Prostate gland (tissue), 2 donors: ENCODE data around the gene MT1G. TPM values are rescaled to one million over a fixed set of nuclear protein-coding genes. Genes with fewer than 3 reads are reported as not detected.

Source experiments
- DNase-seq: peaks from one replicate; pipeline ENCODE4 v3.0.0-alpha.2; 2019; ENCODE audit warnings: low spot score
- H3K27ac ChIP-seq, 2 donors: fragments of 200-600 bp; sonication (generic); 2 replicates each; pipeline ENCODE4 v1.5.1; 2017 to 2019
- H3K27me3 ChIP-seq: fragments of 200-600 bp; sonication (generic); replicated peaks from 2 replicates; pipeline ENCODE4 v1.5.1; 2019; ENCODE audit not compliant: insufficient read depth
- H3K36me3 ChIP-seq, 2 donors: fragments of 200-600 bp; sonication (generic); 1 replicate in 1 of 2; 2 replicates in 1 of 2; pipeline versions ENCODE4 v1.5.1 to v1.8.1; 2017 to 2019
- H3K4me1 ChIP-seq: fragments of 200-600 bp; sonication (generic); replicated peaks from 2 replicates; pipeline ENCODE4 v1.5.1; 2019
- H3K4me3 ChIP-seq, 2 donors: fragments of 200-600 bp; sonication (generic); 2 replicates each; pipeline ENCODE4 v1.5.1; 2017 to 2019
- H3K9me3 ChIP-seq: fragments of 200-600 bp; sonication (generic); 2 replicates; pipeline ENCODE4 v1.5.1; 2017
- POLR2A ChIP-seq: fragments of 450-650 bp; IDR thresholded peaks from one replicate; pipeline ENCODE4 v1.6.1; 2016; ENCODE audit warnings: antibody characterized with exemption, mild to moderate bottlenecking
- POLR2AphosphoS5 ChIP-seq: sonication (generic); formaldehyde crosslinking; IDR thresholded peaks from one replicate; pipeline ENCODE4 v1.6.1; 2017; ENCODE audit warnings: antibody characterized with exemption
- WGBS: methylation state at CpG from one replicate; pipeline ENCODE4 v1.1.5; 2018; 5-methylcytosine and 5-hydroxymethylcytosine counted together
- intact Hi-C: fragments of 100-400 bp; cut with DNase I; formaldehyde crosslinking; loops from one replicate; pipeline ENCODE4 v1.14.2; 2022
- total RNA-seq, 2 donors: library from RNA; depleted of rRNA; stranded (reverse); fragments of >200 nt; gene quantifications; one replicate each; pipeline ENCODE4 v1.1.0, GENCODE V29; 2016
- TF ChIP-seq, protein P1 (sequence below), 4 experiments: fragments of 200-600 bp in 2 of 4; fragments of 450-650 bp in 2 of 4; sonication (generic) in 2 of 4; IDR thresholded peaks; 1 replicate in 3 of 4; 2 replicates in 1 of 4; pipeline ENCODE4 v1.5.1; 2016 to 2019; ENCODE audit warnings: antibody characterized with exemption in 4 of 4, mild to moderate bottlenecking in 2 of 4, moderate library complexity in 2 of 4

Gene MT1G
- total RNA-seq, 2 donors from 2014 or later, result 189 to 745 TPM

DNA sequence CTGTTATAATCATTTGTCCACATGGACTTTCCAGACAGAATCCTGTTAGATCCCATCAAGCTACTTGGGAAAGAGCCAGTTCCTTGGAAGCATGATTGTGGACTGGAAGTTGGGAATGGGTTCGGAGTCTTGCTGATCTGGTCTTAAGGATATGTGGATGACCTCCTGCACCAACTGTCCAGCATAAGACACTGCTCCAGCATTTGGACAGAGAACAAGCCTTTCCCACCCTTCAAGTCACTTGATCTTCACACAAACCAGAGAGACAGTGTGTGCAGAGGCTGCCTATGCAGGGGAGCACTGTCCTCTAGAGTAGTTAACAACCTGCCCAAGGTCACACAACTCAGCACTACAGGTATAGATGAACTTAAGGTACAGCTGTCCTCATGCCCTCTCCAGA is 22.0 kb downstream of the MT1G start:
- Histone ChIP-seq H3K9me3 (no peaks in the 10 kb centered on the region), H3K27me3 (no peaks in the 10 kb centered on the region), H3K4me3 (no peak overlapping the region), H3K27ac (no peak overlapping the region), H3K36me3 (no peaks in the 10 kb centered on the region), H3K4me1 (peaks cover 4% of the 10 kb centered on the region)
- WGBS, result 0% methylated on average over 1 of the region's 1 CpG
- intact Hi-C loops, result no loop called here
- TF ChIP-seq POLR2A (no peak), POLR2AphosphoS5 (no peak)
- TF ChIP-seq, protein P1, sequence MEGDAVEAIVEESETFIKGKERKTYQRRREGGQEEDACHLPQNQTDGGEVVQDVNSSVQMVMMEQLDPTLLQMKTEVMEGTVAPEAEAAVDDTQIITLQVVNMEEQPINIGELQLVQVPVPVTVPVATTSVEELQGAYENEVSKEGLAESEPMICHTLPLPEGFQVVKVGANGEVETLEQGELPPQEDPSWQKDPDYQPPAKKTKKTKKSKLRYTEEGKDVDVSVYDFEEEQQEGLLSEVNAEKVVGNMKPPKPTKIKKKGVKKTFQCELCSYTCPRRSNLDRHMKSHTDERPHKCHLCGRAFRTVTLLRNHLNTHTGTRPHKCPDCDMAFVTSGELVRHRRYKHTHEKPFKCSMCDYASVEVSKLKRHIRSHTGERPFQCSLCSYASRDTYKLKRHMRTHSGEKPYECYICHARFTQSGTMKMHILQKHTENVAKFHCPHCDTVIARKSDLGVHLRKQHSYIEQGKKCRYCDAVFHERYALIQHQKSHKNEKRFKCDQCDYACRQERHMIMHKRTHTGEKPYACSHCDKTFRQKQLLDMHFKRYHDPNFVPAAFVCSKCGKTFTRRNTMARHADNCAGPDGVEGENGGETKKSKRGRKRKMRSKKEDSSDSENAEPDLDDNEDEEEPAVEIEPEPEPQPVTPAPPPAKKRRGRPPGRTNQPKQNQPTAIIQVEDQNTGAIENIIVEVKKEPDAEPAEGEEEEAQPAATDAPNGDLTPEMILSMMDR (IDR thresholded peaks at IDR 0.05), result no peak
- no peak for DNase-seq

DNA sequence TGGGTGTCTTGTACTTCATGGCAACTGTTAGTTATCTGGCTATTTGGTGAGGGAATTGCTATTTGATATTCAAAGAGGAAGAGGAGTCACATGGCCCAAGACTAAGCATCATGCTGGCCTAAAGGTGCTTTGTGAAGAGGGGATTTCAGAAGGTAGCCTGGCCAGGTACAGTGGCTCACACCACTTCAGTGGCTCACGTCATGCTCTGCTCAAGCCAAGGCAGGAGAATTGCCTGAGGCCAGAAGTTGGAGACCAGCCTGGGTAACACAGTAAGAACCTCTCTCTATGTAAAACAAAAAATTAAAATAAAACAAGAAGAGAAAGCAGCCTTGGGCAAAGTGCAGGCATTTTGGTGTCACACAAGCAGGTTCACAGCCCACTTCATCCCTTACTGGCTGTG is 22.6 kb downstream of the MT1G start:
- Histone ChIP-seq H3K9me3 (no peaks in the 10 kb centered on the region), H3K27me3 (no peaks in the 10 kb centered on the region), H3K27ac (no peak overlapping the region), H3K4me1 (peaks cover 4% of the 10 kb centered on the region), H3K36me3 (no peaks in the 10 kb centered on the region), H3K4me3 (no peak overlapping the region)
- no peak for DNase-seq
- intact Hi-C loops, result no loop called here
- TF ChIP-seq, protein P1 (IDR thresholded peaks at IDR 0.05), result no peak
- WGBS, result 76% methylated on average over 1 of the region's 1 CpG

DNA sequence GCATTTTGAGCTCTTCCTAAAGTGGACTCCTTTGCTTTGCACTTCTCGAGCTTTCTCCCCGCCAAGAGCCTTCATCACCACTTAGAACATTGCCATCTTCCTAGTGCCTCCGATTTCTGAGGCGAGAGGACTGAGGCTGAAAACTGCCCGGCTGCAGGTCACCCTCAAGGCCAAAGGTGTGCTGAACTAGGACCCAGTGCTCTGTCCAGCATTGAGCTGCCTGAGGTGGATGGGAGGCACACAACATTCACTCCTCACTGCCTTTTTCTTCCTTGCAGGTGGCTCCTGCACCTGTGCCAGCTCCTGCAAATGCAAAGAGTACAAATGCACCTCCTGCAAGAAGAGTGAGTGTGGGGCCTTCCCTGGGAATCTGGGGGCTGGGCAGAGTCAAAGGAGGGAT is 24.0 kb downstream of the MT1G start:
- intact Hi-C loops, result no loop called here

DNA sequence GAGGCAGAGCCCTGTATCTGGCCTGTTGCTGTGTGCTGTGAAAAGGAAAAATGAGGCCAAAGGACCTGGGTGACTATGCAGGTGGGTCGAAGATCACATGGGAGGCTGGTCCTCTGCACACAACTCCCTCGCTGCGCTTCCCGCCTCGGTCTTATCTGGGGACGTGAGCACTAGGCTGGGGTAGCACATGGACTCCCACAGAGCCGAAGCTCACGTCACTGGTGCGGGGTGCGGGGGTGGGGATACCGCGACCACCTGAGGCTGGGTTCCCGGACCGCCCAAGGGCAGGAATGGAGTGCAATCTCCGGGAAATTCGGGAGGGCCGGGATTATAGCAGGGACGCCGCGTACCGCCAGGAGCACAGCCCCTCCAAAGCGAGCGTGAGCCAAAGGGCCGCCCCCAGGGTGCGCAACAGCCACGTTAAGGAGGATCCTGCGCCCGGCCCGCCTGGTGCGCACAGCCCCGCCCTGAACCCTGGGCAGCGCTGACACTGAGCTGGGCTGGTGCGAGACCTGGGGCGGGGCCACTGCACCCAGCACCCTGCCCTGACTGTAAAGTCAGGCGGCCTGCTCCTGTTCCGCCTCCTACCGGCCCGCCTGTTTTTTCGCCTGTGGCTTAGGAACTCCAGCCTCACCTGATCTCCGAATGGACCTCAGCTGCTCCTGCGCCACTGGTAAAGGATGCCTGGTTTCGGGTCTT is 24.6 kb downstream of the MT1G start:
- no peaks in the 10 kb centered on the region for H3K27me3 ChIP-seq
- intact Hi-C loops, result no loop called here
- TF ChIP-seq POLR2AphosphoS5, result peak; percentile 45
- TF ChIP-seq POLR2A, result no peak
- TF ChIP-seq, protein P1 (IDR thresholded peaks at IDR 0.05), result peak in 3 of 4 experiments; percentile 37 to 70 (median 51)
- H3K4me3 ChIP-seq, result peak overlapping the region; percentile 4 to 19
- H3K4me1 ChIP-seq, result peaks cover 4% of the 10 kb centered on the region
- no peaks in the 10 kb centered on the region for H3K9me3 ChIP-seq
- DNase-seq, result peak; percentile 55
- no peak overlapping the region for H3K27ac ChIP-seq
- no peaks in the 10 kb centered on the region for H3K36me3 ChIP-seq
- WGBS, result 6% methylated on average over 42 of the region's 42 CpGs

More for the DNA sequence above, 24.0 kb downstream of the MT1G start:
- Histone ChIP-seq H3K9me3 (no peaks in the 10 kb centered on the region), H3K4me3 (peak overlapping the region in 1 of 2 donors; percentile 19), H3K36me3 (no peaks in the 10 kb centered on the region), H3K27ac (no peak overlapping the region), H3K27me3 (no peaks in the 10 kb centered on the region), H3K4me1 (peaks cover 4% of the 10 kb centered on the region)
- TF ChIP-seq, protein P1 (IDR thresholded peaks at IDR 0.05), result no peak
- TF ChIP-seq POLR2AphosphoS5 (no peak), POLR2A (no peak)
- DNase-seq, result no peak
- WGBS, result 52% methylated on average over 5 of the region's 5 CpGs

- intact Hi-C loops, result no loop called here
- 100% methylated on average over 2 of the region's 2 CpGs for WGBS
- H3K27ac ChIP-seq, result no peak overlapping the region
- H3K4me1 ChIP-seq, result peaks cover 4% of the 10 kb centered on the region
- no peaks in the 10 kb centered on the region for H3K9me3 ChIP-seq
- no peak overlapping the region for H3K4me3 ChIP-seq
- no peak for DNase-seq
- TF ChIP-seq, protein P1 (IDR thresholded peaks at IDR 0.05), result no peak
- TF ChIP-seq POLR2AphosphoS5, result no peak
- TF ChIP-seq POLR2A, result no peak
- no peaks in the 10 kb centered on the region for H3K27me3 ChIP-seq
- no peaks in the 10 kb centered on the region for H3K36me3 ChIP-seq
Observed at GRCh38 chr16:56641166-56641565, 26.7 kb downstream of the MT1G start.
